Measurements from ENCODE around the gene MAGI1.

The MAGI1 gene

DNA sequence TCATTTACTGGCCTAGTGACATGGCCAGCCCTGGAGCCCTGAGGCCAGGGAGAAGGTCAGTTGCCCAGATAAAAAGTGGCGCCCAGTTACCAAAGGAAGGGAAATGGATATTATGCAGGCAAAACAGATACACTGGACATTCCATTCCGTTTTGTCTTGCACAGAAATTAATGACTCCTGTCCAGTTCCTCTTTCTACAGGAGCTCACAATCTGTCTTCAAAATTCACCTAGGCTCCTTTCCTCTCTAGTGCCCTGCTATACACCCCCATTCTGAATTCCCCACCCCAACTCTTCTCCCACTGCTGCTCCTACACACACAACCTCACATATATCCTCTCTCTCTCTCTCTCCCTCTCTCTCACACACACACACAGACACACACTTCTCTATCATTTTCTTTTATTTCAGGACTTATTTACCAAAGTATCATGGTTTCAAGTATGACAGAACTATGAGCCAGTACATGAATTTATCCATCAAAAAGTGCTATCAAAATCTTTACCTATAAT, 229.0 kb downstream of the MAGI1 start:
- in situ Hi-C loops (cut with MboI; ENCODE audit: low sequenced_read_pairs, unreplicated experiment): no loop called here
- no peak for DNase-seq (ENCODE audit: low spot score)
- TF ChIP-seq, protein P1, sequence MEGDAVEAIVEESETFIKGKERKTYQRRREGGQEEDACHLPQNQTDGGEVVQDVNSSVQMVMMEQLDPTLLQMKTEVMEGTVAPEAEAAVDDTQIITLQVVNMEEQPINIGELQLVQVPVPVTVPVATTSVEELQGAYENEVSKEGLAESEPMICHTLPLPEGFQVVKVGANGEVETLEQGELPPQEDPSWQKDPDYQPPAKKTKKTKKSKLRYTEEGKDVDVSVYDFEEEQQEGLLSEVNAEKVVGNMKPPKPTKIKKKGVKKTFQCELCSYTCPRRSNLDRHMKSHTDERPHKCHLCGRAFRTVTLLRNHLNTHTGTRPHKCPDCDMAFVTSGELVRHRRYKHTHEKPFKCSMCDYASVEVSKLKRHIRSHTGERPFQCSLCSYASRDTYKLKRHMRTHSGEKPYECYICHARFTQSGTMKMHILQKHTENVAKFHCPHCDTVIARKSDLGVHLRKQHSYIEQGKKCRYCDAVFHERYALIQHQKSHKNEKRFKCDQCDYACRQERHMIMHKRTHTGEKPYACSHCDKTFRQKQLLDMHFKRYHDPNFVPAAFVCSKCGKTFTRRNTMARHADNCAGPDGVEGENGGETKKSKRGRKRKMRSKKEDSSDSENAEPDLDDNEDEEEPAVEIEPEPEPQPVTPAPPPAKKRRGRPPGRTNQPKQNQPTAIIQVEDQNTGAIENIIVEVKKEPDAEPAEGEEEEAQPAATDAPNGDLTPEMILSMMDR (IDR thresholded peaks at IDR 0.05; ENCODE audit: borderline replicate concordance, control extremely low read depth, extremely low read depth, insufficient read depth, missing control alignments): no peak

DNA sequence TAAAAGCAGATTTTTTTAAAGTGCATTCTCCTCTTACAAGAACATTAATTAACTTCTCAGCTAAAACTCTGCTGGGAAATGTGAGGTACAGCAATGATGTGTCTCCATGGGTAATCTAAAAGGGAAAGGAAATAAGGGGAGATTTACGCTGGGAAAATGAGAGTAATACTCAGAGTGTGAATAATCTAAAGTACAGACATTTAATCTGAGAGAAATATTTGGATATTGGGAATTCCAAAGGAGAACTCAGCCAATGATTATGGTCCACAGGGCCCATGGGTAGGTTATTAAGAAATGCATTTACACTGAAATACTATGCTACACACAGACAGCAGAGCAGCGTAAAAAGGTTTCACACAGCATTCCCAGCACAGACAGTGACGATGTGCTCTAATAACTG, 229.9 kb downstream of the MAGI1 start:
- TF ChIP-seq, protein P1 (IDR thresholded peaks at IDR 0.05; ENCODE audit: borderline replicate concordance, control extremely low read depth, extremely low read depth, insufficient read depth, missing control alignments): no peak
- DNase-seq (ENCODE audit: low spot score): no peak
- in situ Hi-C loops (cut with MboI; ENCODE audit: low sequenced_read_pairs, unreplicated experiment): no loop called here

DNA sequence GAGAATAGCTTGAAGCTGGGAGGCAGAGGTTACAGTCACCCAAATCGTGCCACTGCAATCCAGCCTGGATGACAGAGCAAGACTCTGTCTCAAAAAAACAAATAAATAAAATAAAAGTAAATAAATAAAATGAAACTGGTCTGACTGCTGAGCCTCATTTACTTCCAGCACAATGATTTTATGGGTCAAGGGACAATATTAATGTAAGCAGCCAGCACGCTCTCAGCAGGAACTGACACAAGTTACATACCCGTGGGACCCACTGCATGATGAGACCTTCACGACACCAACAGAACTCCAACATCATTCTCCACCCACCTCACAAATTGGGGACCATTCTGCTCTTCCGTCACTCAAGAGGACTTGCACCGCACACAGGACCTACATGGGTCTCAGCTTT, 230.3 kb downstream of the MAGI1 start:
- in situ Hi-C loops (cut with MboI; ENCODE audit: low sequenced_read_pairs, unreplicated experiment): no loop called here
- TF ChIP-seq, protein P1 (IDR thresholded peaks at IDR 0.05; ENCODE audit: borderline replicate concordance, control extremely low read depth, extremely low read depth, insufficient read depth, missing control alignments): no peak
- no peak for DNase-seq (ENCODE audit: low spot score)

DNA sequence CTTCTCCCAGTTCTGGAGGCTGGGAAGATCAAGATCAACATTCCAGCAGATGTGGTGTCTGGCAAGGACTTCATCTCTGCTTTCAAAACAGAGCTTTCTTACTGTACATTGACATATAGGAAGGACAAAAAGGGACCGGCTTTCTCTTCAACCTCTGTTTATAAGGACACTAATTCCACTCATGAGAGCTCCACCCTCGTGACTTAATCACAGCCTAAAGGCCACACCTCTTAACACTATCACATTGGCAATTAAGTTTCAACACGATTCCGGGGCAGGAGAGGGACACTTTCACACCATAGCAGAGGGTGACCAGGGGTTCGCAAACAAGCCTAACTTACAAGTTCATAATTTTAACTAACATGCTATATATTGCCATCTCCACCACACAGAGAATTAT, 231.5 kb downstream of the MAGI1 start:
- in situ Hi-C loops (cut with MboI; ENCODE audit: low sequenced_read_pairs, unreplicated experiment): no loop called here
- DNase-seq (ENCODE audit: low spot score): no peak
- TF ChIP-seq, protein P1 (IDR thresholded peaks at IDR 0.05; ENCODE audit: borderline replicate concordance, control extremely low read depth, extremely low read depth, insufficient read depth, missing control alignments): no peak

DNA sequence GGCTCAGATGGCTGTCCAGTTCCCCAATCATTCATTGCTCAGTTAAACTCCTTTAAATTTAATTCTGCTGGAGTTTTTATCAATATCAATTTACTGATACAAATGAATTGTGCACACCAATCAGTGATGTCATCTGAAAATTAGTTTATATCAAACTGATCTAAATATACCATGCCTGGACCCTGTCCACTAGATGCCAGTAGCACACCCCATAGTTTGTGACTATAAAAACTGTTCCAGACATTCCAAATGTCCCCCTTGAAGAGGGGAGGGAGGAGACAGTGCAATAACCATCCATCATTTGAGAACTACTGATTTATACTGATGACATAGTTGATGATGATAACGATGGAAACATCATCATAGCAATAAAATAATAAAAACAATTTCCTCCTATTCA, 232.1 kb downstream of the MAGI1 start:
- in situ Hi-C loops (cut with MboI; ENCODE audit: low sequenced_read_pairs, unreplicated experiment): no loop called here
- TF ChIP-seq, protein P1 (IDR thresholded peaks at IDR 0.05; ENCODE audit: borderline replicate concordance, control extremely low read depth, extremely low read depth, insufficient read depth, missing control alignments): no peak
- DNase-seq (ENCODE audit: low spot score): no peak

DNA sequence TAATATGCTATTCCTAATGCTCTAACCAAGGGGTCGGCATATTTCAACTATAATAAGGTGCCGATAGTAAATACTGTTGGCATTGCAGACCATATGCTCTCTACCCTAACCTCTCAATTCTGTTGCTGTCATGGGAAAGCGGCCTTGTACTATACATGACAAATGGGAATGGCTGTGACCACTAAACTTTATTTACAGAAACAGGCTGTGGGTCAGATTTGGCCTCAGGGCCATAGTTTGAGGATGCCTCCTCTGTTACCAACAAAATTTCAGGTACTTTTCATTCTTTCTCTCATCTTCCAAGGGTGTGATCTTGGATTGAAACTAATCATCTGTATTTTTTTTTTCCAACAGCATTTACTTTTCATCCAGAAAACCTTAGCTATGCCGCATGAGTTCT, 242.0 kb downstream of the MAGI1 start:
- no peak for DNase-seq (ENCODE audit: low spot score)
- TF ChIP-seq, protein P1 (IDR thresholded peaks at IDR 0.05; ENCODE audit: borderline replicate concordance, control extremely low read depth, extremely low read depth, insufficient read depth, missing control alignments): no peak
- in situ Hi-C loops (cut with MboI; ENCODE audit: low sequenced_read_pairs, unreplicated experiment): loop anchor here (25.0 kb wide), 1 partner anchor 341 kb away; no protein-coding TSS in a partner anchor

All from GM13976 (cell line).